ENCODE results near the gene LDLRAD2.
"Not testable (repeated sequence)": the region's sequence is repeated elsewhere in the genome, so short reads cannot be mapped to it uniquely, and the experiment has no call there.

The LDLRAD2 gene

DNA sequence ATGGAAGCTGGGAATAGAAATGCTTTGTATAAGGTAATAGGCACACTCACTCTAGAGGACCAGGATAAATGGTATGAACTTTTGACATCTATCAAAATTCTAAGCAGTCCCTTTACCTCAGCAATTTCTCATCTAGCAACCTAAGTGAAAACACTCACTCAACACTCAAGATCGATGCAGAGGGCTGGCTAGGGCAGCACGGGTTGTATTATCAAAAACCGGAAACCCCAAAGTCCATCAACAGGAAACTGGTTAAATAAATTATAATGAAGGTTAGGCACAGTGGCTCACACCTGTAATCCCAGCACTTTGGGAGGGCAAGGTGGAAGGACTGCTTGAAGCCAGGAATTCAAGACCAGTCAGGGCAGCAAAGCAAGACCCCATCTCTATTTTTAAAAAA, 38.5 kb upstream of the LDLRAD2 start:
- no peak overlapping the region for H3K4me3 ChIP-seq (replicated peaks; ENCODE audit: low read depth, low read length)
- TF ChIP-seq, protein P1, sequence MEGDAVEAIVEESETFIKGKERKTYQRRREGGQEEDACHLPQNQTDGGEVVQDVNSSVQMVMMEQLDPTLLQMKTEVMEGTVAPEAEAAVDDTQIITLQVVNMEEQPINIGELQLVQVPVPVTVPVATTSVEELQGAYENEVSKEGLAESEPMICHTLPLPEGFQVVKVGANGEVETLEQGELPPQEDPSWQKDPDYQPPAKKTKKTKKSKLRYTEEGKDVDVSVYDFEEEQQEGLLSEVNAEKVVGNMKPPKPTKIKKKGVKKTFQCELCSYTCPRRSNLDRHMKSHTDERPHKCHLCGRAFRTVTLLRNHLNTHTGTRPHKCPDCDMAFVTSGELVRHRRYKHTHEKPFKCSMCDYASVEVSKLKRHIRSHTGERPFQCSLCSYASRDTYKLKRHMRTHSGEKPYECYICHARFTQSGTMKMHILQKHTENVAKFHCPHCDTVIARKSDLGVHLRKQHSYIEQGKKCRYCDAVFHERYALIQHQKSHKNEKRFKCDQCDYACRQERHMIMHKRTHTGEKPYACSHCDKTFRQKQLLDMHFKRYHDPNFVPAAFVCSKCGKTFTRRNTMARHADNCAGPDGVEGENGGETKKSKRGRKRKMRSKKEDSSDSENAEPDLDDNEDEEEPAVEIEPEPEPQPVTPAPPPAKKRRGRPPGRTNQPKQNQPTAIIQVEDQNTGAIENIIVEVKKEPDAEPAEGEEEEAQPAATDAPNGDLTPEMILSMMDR (IDR thresholded peaks at IDR 0.05; ENCODE audit: low read depth, low read length, missing control alignments), result no peak
- no peak for DNase-seq (ENCODE audit: extremely low read depth, low read depth)

DNA sequence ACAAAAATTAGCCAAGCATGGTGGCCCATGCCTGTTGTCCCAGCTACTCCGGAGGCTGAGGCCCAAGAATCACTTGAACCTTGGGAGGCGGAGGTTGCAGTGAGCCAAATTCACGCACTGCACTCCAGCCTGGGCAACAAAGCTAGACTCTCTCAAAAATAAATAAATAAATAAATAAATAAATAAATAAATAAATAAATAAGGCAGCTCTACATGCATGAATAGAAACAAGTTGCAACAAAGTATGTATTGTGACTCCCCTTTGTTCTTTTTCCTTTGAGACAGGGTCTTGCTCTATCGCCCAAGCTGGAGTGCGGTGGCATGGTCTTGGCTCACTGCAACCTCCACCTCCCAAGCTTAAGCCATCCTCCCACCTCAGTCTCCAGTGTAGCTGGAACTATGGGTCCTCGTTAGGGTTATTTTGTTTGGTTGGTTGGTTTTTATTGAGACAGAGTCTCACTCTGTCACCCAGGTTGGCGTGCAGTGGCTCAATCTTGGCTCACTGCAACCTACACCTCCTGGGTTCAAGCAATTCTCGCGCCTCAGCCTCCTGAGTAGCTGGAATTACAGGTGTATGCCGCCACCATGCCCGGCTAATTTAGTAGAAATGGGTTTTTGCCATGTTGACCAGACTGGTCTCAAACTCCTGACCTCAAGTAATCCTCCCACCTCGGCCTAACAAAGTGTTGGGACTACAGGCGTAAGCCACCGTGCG, 37.1 kb upstream of the LDLRAD2 start:
- H3K4me3 ChIP-seq (replicated peaks; ENCODE audit: low read depth, low read length), result no peak overlapping the region
- TF ChIP-seq, protein P1 (IDR thresholded peaks at IDR 0.05; ENCODE audit: low read depth, low read length, missing control alignments), result no peak
- DNase-seq (ENCODE audit: extremely low read depth, low read depth), result no peak

DNA sequence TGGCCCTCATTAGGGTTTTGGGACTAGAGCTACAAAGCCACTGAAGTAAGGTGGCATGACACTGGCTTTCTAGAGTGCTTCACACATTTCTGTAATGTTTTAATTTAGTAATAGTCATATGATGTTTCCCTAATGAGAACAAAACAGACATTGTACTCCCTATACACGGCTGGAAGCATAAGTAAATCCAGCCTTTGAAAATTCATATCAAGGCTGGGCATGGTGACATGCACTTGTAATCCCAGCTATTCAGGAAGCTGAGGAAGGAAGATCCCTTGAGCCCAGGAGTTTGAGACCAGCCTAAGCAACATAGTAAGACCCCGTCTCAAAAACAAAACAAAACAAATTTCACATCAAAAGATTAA, 36.5 kb upstream of the LDLRAD2 start:
- TF ChIP-seq, protein P1 (IDR thresholded peaks at IDR 0.05; ENCODE audit: low read depth, low read length, missing control alignments), result no peak
- DNase-seq (ENCODE audit: extremely low read depth, low read depth), result no peak
- no peak overlapping the region for H3K4me3 ChIP-seq (replicated peaks; ENCODE audit: low read depth, low read length)

DNA sequence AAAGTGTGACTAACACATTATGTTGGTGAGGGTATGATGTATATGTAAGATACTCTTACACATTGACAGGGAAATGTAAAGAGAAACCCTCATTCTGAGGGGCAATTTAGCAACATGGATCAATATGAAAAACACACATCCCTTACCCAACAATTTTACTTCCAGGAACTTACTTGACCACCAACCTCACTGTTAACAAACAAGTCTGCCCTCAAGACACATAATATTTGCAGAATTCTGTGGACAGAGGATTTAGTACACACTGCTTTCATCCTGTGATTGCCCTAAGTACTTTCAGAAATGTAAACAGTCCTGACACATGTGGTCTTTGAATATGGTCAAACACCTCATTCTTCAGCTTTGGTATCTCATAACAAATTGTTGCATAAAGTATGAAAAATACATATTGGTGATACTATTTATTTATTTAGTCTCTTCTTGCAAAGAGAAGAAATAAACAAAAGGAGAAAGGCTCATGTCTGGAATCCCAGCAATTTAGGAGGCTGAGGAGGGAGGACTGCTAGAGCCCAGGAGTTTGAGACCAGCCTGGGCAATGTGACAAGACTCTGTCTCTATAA, 36.0 kb upstream of the LDLRAD2 start:
- no peak for DNase-seq (ENCODE audit: extremely low read depth, low read depth)

DNA sequence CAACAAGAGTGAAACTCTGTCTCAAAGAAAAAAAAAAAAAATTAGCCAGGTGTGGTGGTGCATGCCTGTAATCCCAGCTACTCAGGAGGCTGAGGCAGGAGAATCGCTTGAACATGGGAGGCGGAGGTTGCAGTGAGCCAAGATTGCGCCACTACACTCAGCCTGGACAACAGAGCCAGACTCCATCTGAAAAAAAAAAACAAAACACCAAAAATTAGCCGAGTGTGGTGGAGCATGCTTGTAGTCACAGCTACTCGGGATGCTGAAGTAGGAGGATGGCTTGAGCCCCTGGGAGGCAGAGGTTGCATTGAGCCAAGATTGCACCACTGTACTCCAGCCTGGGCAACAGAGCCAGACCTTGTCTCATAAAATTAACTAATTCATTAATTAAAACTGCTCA, 35.1 kb upstream of the LDLRAD2 start:
- not testable (repeated sequence) for DNase-seq (ENCODE audit: extremely low read depth, low read depth); H3K4me3 ChIP-seq (replicated peaks; ENCODE audit: low read depth, low read length)

More for the DNA sequence above, 36.0 kb upstream of the LDLRAD2 start:
- TF ChIP-seq, protein P1 (IDR thresholded peaks at IDR 0.05; ENCODE audit: low read depth, low read length, missing control alignments), result no peak
- H3K4me3 ChIP-seq (replicated peaks; ENCODE audit: low read depth, low read length), result no peak overlapping the region

DNA sequence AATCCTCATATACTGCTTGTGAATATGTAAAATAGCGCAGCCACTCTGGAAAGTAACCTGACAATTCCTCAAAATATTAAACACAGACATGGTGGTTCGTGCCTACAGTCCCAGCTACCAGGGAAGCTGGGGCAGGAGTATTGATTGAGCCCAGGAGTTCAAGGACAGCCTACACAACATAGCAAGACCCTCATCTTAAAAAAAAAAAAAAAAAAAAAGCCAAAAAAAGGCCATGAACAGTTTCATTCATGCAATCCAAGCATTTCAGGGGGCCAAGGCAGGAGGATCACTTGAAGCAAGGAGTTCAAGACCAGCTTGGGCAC, 33.7 kb upstream of the LDLRAD2 start:
- DNase-seq (ENCODE audit: extremely low read depth, low read depth), result no peak
- TF ChIP-seq, protein P1 (IDR thresholded peaks at IDR 0.05; ENCODE audit: low read depth, low read length, missing control alignments), result no peak

DNA sequence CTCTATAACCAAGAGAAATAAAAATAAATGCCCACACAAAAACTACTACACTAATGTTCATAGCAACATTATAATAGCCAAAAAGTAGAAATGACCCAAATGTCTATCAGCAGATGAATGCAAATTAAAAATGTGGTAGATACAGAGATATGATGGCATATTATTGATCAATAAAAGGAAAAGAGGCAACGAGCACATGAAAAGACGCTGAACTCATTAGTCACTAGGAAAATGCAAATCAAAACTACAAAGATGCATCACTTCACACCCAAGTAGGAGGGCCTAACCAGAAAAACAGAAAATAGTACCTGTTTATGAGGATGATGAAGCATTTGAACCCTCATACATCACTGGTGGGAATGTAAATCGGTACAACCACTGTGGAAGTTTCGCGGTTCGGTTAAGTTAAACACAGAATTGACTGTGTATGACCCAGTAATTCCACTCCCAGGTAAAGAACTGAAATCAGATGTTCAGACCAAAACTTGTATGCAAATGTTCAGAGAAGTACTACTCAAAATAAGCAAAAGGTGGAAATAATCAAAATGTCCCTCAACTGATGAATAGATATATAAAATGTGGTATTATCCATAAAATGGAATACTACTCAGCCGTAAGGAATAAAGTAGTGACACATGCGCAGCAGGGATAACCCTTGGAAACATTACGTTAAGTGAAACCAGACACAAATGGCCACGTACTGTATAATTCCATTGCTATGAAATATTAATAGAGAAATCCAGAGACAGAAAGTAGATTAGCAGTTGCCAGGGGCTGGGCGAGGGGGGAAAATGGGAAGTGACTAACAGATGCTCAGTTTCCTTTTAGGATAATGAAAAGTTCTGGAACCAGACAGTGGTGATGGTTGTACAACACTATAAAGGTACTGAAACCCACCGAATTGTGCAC, 32.2 kb upstream of the LDLRAD2 start:
- DNase-seq (ENCODE audit: extremely low read depth, low read depth), result no peak
- TF ChIP-seq, protein P1 (IDR thresholded peaks at IDR 0.05; ENCODE audit: low read depth, low read length, missing control alignments), result no peak
- no peak overlapping the region for H3K4me3 ChIP-seq (replicated peaks; ENCODE audit: low read depth, low read length)

More for the DNA sequence above, 33.7 kb upstream of the LDLRAD2 start:
- H3K4me3 ChIP-seq (replicated peaks; ENCODE audit: low read depth, low read length), result no peak overlapping the region
